ENCODE measurements around the gene KBTBD6.

Gene KBTBD6

DNA sequence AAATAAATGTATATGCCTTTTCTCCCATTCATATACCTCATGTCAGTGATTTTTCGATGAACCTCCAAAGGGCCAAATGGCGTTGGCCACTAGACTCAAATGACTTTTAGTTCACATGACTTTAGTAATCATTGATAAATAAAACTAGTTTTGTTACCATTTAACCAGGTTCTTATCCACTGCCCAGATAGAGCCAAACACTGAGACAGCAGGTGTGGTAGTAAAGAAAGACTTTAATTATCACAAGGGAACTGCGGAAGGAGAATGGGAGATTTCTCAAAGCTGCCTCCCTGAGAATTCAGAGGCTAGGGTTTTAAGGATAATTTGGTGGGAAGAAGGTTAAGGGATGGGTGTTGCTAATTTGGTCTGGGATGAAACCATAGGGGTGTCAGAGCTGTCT, 19.4 kb upstream of the KBTBD6 start:
- H3K36me3 ChIP-seq (ENCODE audit: control insufficient read depth, insufficient read depth, low read length): peaks cover 12% of the 10 kb centered on the region
- H3K4me1 ChIP-seq (ENCODE audit: control insufficient read depth, insufficient read depth, low read length): peaks cover 7% of the 10 kb centered on the region
- H3K4me3 ChIP-seq (ENCODE audit: low read depth, low read length): no peak overlapping the region
- peaks cover 53% of the 10 kb centered on the region for H3K9me3 ChIP-seq (ENCODE audit: control insufficient read depth, insufficient read depth, low read depth, low read length)
- no peak overlapping the region for H3K9ac ChIP-seq (ENCODE audit: low read length)
- no peak overlapping the region for H3K27ac ChIP-seq (ENCODE audit: low read depth, low read length)
- H3K27me3 ChIP-seq (ENCODE audit: control insufficient read depth, insufficient read depth, low read length): no peaks in the 10 kb centered on the region

DNA sequence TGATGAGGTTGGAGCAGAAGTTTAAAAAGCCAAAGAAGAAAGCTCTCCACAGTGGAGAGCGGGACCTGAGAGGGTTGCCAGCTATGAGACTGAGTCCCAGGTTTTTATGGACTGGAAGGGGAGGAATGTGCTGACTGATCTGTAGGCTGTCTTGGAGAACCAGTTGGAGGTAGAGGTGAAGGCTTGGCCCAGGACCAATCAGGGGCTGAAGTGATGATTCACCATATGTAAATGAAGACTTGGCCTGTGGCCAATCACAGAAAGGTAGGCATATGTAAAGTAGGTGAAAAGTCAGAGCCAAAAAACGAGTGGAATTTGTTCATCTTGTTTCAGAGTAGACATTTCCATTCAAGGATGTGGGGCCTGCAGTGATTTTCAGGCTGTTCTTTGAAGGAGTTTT, 17.5 kb upstream of the KBTBD6 start:
- Histone ChIP-seq H3K27ac (ENCODE audit: low read depth, low read length) (no peak overlapping the region), H3K9me3 (ENCODE audit: control insufficient read depth, insufficient read depth, low read depth, low read length) (peaks cover 64% of the 10 kb centered on the region), H3K9ac (ENCODE audit: low read length) (no peak overlapping the region), H3K4me3 (ENCODE audit: low read depth, low read length) (no peak overlapping the region), H3K36me3 (ENCODE audit: control insufficient read depth, insufficient read depth, low read length) (peaks cover 16% of the 10 kb centered on the region), H3K27me3 (ENCODE audit: control insufficient read depth, insufficient read depth, low read length) (no peaks in the 10 kb centered on the region), H3K4me1 (ENCODE audit: control insufficient read depth, insufficient read depth, low read length) (no peaks in the 10 kb centered on the region)

GRCh38 chr13:41148419-41149283, 16.0 kb upstream of the KBTBD6 start:
- Histone ChIP-seq H3K27ac (ENCODE audit: low read depth, low read length) (no peak overlapping the region), H3K4me1 (ENCODE audit: control insufficient read depth, insufficient read depth, low read length) (no peaks in the 10 kb centered on the region), H3K4me3 (ENCODE audit: low read depth, low read length) (no peak overlapping the region), H3K27me3 (ENCODE audit: control insufficient read depth, insufficient read depth, low read length) (no peaks in the 10 kb centered on the region), H3K9ac (ENCODE audit: low read length) (no peak overlapping the region), H3K36me3 (ENCODE audit: control insufficient read depth, insufficient read depth, low read length) (peaks cover 16% of the 10 kb centered on the region), H3K9me3 (ENCODE audit: control insufficient read depth, insufficient read depth, low read depth, low read length) (peaks cover 67% of the 10 kb centered on the region)

GRCh38 chr13:41145136-41145908, 12.7 kb upstream of the KBTBD6 start:
- H3K36me3 ChIP-seq (ENCODE audit: control insufficient read depth, insufficient read depth, low read length): peaks cover 14% of the 10 kb centered on the region
- H3K9me3 ChIP-seq (ENCODE audit: control insufficient read depth, insufficient read depth, low read depth, low read length): peaks cover 45% of the 10 kb centered on the region
- H3K4me1 ChIP-seq (ENCODE audit: control insufficient read depth, insufficient read depth, low read length): no peaks in the 10 kb centered on the region
- H3K9ac ChIP-seq (ENCODE audit: low read length): no peak overlapping the region
- H3K27ac ChIP-seq (ENCODE audit: low read depth, low read length): no peak overlapping the region
- H3K27me3 ChIP-seq (ENCODE audit: control insufficient read depth, insufficient read depth, low read length): no peaks in the 10 kb centered on the region
- H3K4me3 ChIP-seq (ENCODE audit: low read depth, low read length): no peak overlapping the region

DNA sequence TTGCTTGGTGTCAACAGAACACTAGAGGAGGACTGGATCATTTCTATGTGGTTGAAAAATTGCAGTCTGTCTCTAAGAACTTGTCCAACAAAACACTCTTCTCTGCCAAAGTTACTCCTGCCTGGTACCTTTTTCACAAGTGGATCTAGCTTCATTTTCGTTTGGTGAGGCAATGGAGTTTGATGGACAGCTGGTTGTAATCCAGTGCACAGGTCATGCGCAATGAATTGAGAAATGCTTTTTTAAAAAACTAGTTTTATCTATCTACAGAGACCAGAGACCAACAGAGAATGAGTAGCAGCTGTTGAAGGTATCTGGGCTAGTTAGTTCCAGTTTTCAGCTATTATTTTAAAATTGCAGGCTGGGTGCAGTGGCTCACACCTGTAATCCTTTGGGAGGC, 12.0 kb upstream of the KBTBD6 start:
- Histone ChIP-seq H3K27ac (ENCODE audit: low read depth, low read length) (no peak overlapping the region), H3K9me3 (ENCODE audit: control insufficient read depth, insufficient read depth, low read depth, low read length) (peaks cover 38% of the 10 kb centered on the region), H3K4me1 (ENCODE audit: control insufficient read depth, insufficient read depth, low read length) (no peaks in the 10 kb centered on the region), H3K36me3 (ENCODE audit: control insufficient read depth, insufficient read depth, low read length) (peaks cover 10% of the 10 kb centered on the region), H3K27me3 (ENCODE audit: control insufficient read depth, insufficient read depth, low read length) (no peaks in the 10 kb centered on the region), H3K9ac (ENCODE audit: low read length) (no peak overlapping the region), H3K4me3 (ENCODE audit: low read depth, low read length) (no peak overlapping the region)

- Histone ChIP-seq H3K4me3 (ENCODE audit: low read depth, low read length) (no peak overlapping the region), H3K9ac (ENCODE audit: low read length) (no peak overlapping the region), H3K27me3 (ENCODE audit: control insufficient read depth, insufficient read depth, low read length) (no peaks in the 10 kb centered on the region), H3K4me1 (ENCODE audit: control insufficient read depth, insufficient read depth, low read length) (0 out of 2 replicates have a peak, but pooled peaks cover 5% of the 10 kb centered on the region), H3K9me3 (ENCODE audit: control insufficient read depth, insufficient read depth, low read depth, low read length) (peaks cover under 1% of the 10 kb centered on the region; the same call in 1 of the 2 replicates), H3K36me3 (ENCODE audit: control insufficient read depth, insufficient read depth, low read length) (no peaks in the 10 kb centered on the region), H3K27ac (ENCODE audit: low read depth, low read length) (no peak overlapping the region)
Observed at GRCh38 chr13:41139296-41139966, 6.8 kb upstream of the KBTBD6 start.

DNA sequence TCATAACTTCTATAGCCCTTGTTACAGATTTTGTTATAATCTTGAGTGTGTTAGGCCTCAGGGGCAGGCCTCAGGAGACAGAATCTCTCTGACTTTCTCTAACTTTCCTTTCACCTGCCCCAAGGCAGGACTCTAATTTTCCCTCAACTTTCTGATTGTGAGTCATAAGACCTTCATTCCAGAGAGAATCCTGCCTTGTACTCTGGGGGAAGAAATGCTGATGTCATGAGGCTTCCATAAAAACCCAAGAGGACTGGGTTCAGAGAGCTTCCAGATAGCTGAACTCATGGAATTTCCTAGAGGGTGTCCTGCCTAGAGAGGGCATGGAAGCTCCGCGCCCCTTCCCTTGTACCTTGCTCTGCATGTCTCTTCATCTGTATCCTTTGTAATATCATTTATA, 5.3 kb upstream of the KBTBD6 start:
- Histone ChIP-seq H3K36me3 (ENCODE audit: control insufficient read depth, insufficient read depth, low read length) (no peaks in the 10 kb centered on the region), H3K4me3 (ENCODE audit: low read depth, low read length) (no peak overlapping the region), H3K9me3 (ENCODE audit: control insufficient read depth, insufficient read depth, low read depth, low read length) (no peaks in the 10 kb centered on the region), H3K27ac (ENCODE audit: low read depth, low read length) (no peak overlapping the region), H3K9ac (ENCODE audit: low read length) (no peak overlapping the region), H3K4me1 (ENCODE audit: control insufficient read depth, insufficient read depth, low read length) (peaks cover 8% of the 10 kb centered on the region; the same call in 1 of the 2 replicates), H3K27me3 (ENCODE audit: control insufficient read depth, insufficient read depth, low read length) (no peaks in the 10 kb centered on the region)

- Histone ChIP-seq H3K9ac (ENCODE audit: low read length) (no peak overlapping the region), H3K27me3 (ENCODE audit: control insufficient read depth, insufficient read depth, low read length) (no peaks in the 10 kb centered on the region), H3K4me3 (ENCODE audit: low read depth, low read length) (no peak overlapping the region), H3K36me3 (ENCODE audit: control insufficient read depth, insufficient read depth, low read length) (no peaks in the 10 kb centered on the region), H3K27ac (ENCODE audit: low read depth, low read length) (no peak overlapping the region), H3K9me3 (ENCODE audit: control insufficient read depth, insufficient read depth, low read depth, low read length) (no peaks in the 10 kb centered on the region), H3K4me1 (ENCODE audit: control insufficient read depth, insufficient read depth, low read length) (peaks cover 8% of the 10 kb centered on the region; the same call in 1 of the 2 replicates)
Observed at GRCh38 chr13:41137241-41137640, 4.6 kb upstream of the KBTBD6 start.

DNA sequence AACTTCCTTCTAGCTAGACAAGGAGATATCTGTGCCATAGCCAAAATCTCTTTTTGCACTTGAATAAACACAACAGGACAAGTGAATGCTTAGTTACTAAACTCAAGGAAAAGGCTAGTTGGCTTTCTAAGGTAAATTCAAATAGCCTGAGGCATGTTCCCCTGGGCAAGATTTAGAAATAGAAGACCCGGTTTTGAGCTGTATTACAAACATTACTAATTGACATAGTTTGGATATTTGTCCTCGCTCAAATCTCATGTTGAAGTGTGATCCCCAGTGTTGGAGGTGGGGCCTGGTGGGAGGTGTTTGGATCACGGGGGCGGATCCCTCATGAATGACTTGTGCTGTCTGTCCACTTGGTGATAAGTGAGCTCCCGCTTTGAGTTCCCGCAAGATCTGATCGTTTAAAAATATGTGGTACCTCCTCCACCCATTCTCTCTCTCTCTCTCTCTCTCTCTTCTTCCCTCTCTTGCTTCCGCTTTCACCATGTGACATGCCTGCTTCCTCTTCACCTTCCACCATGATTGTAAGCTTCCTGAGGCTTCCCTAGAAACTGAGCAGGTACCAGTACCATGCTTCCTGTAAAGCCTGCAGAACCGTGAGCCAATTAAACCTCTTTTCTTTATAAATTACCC, 3.9 kb upstream of the KBTBD6 start:
- Histone ChIP-seq H3K27me3 (ENCODE audit: control insufficient read depth, insufficient read depth, low read length) (no peaks in the 10 kb centered on the region), H3K9ac (ENCODE audit: low read length) (no peak overlapping the region), H3K9me3 (ENCODE audit: control insufficient read depth, insufficient read depth, low read depth, low read length) (no peaks in the 10 kb centered on the region), H3K36me3 (ENCODE audit: control insufficient read depth, insufficient read depth, low read length) (0 out of 2 replicates have a peak, but pooled peaks cover 2% of the 10 kb centered on the region), H3K4me3 (ENCODE audit: low read depth, low read length) (no peak overlapping the region), H3K4me1 (ENCODE audit: control insufficient read depth, insufficient read depth, low read length) (peaks cover 11% of the 10 kb centered on the region), H3K27ac (ENCODE audit: low read depth, low read length) (no peak overlapping the region)

GRCh38 chr13:41133951-41134350, 1.3 kb upstream of the KBTBD6 start:
- Histone ChIP-seq H3K9ac (ENCODE audit: low read length) (no peak overlapping the region), H3K4me3 (ENCODE audit: low read depth, low read length) (peak overlapping the region; percentile 74), H3K27ac (ENCODE audit: low read depth, low read length) (no peak overlapping the region), H3K4me1 (ENCODE audit: control insufficient read depth, insufficient read depth, low read length) (peaks cover 21% of the 10 kb centered on the region), H3K36me3 (ENCODE audit: control insufficient read depth, insufficient read depth, low read length) (0 out of 2 replicates have a peak, but pooled peaks cover 3% of the 10 kb centered on the region), H3K27me3 (ENCODE audit: control insufficient read depth, insufficient read depth, low read length) (no peaks in the 10 kb centered on the region), H3K9me3 (ENCODE audit: control insufficient read depth, insufficient read depth, low read depth, low read length) (no peaks in the 10 kb centered on the region)

Measured in HUES6 (cell line).